Brain microvascular endothelial cell (primary cell): ENCODE data around the gene ALPI.

Source experiments
- DNase-seq: peaks from one replicate; pipeline ENCODE4 v3.0.0-alpha.2; 2020
- H3K27ac ChIP-seq: fragments of 250-450 bp; sonication (Bioruptor Pico); 2 replicates; pipeline ENCODE4 v1.5.1; 2020; ENCODE audit warnings: mild to moderate bottlenecking, moderate library complexity
- H3K27me3 ChIP-seq: fragments of 250-450 bp; sonication (Bioruptor Pico); replicated peaks from 2 replicates; pipeline ENCODE4 v1.5.1; 2020; ENCODE audit warnings: mild to moderate bottlenecking
- H3K36me3 ChIP-seq: fragments of 250-450 bp; sonication (Bioruptor Pico); replicated peaks from 2 replicates; pipeline ENCODE4 v1.5.1; 2020; ENCODE audit warnings: mild to moderate bottlenecking
- H3K4me3 ChIP-seq: 2 replicates; pipeline ENCODE4 v1.5.1; 2011; ENCODE audit warnings: low read depth, mild to moderate bottlenecking, control low read depth, low read length, moderate library complexity
- in situ Hi-C: cut with HindIII; loops from 2 replicates; pipeline ENCODE4 v1.10.0; 2017; ENCODE audit warnings: low sequenced_read_pairs, low pct_ligation_motif_present
- TF ChIP-seq, protein P1 (sequence below): IDR thresholded peaks from 2 replicates; pipeline ENCODE4 v1.5.1; 2011; ENCODE audit warnings: low read depth, mild to moderate bottlenecking, moderate library complexity, low read length, control low read depth, inconsistent platforms; ENCODE audit errors: missing control alignments

The ALPI gene

DNA sequence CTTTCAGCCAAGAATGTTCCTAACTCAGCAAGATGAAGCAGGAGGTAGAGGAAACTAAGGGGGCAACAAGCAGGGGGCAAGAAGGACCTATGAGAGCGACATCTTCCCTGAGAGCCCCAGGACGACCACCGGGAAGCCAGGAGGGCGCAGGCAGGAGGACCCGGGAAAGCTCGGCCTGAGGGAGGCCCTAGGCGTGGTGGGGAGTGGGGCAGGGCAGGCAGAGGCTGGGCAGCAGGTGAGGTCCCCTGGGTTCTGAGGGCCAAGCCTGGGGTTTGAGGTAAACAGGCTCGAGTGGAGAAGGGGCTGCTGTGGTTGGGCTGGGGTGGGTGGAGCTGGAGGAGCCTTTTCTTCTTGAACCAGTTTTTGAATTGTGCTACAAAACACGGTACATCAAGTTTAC is 1.3 kb upstream of the ALPI start:
- no peak for DNase-seq

DNA sequence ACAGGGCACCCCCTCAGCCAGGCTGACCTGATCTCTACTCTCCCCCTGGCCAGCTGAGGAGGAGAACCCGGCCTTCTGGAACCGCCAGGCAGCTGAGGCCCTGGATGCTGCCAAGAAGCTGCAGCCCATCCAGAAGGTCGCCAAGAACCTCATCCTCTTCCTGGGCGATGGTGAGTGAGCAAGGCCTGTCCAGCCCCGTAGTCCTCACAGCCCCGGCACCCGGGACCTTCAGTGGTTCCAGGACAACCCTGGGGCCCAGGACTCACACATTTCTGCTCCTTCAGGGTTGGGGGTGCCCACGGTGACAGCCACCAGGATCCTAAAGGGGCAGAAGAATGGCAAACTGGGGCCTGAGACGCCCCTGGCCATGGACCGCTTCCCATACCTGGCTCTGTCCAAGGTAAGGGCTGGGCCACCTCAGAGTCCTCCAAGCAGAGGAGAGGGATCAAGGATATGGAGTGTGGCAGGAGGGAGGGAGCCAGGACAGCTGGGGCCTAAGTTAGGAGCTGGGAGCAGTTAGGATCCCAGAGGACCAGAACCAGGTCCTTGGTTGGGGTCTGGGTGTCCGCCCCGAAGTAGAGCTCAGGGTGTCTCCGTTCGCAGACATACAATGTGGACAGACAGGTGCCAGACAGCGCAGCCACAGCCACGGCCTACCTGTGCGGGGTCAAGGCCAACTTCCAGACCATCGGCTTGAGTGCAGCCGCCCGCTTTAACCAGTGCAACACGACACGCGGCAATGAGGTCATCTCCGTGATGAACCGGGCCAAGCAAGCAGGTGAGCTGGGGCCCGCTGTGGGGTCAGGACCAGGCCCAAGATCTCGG is 555 bp downstream of the ALPI start:
- no peak overlapping the region for H3K4me3 ChIP-seq
- H3K27ac ChIP-seq, result no peak overlapping the region
- H3K27me3 ChIP-seq, result peaks cover 55% of the 10 kb centered on the region
- in situ Hi-C loops, result no loop called here
- no peaks in the 10 kb centered on the region for H3K36me3 ChIP-seq
- DNase-seq, result no peak
- TF ChIP-seq, protein P1, sequence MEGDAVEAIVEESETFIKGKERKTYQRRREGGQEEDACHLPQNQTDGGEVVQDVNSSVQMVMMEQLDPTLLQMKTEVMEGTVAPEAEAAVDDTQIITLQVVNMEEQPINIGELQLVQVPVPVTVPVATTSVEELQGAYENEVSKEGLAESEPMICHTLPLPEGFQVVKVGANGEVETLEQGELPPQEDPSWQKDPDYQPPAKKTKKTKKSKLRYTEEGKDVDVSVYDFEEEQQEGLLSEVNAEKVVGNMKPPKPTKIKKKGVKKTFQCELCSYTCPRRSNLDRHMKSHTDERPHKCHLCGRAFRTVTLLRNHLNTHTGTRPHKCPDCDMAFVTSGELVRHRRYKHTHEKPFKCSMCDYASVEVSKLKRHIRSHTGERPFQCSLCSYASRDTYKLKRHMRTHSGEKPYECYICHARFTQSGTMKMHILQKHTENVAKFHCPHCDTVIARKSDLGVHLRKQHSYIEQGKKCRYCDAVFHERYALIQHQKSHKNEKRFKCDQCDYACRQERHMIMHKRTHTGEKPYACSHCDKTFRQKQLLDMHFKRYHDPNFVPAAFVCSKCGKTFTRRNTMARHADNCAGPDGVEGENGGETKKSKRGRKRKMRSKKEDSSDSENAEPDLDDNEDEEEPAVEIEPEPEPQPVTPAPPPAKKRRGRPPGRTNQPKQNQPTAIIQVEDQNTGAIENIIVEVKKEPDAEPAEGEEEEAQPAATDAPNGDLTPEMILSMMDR, result no peak

More for the DNA sequence above, 1.3 kb upstream of the ALPI start:
- Histone ChIP-seq H3K36me3 (no peaks in the 10 kb centered on the region), H3K27ac (no peak overlapping the region), H3K4me3 (no peak overlapping the region), H3K27me3 (peaks cover 57% of the 10 kb centered on the region)
- in situ Hi-C loops, result no loop called here
- TF ChIP-seq, protein P1, result no peak

DNA sequence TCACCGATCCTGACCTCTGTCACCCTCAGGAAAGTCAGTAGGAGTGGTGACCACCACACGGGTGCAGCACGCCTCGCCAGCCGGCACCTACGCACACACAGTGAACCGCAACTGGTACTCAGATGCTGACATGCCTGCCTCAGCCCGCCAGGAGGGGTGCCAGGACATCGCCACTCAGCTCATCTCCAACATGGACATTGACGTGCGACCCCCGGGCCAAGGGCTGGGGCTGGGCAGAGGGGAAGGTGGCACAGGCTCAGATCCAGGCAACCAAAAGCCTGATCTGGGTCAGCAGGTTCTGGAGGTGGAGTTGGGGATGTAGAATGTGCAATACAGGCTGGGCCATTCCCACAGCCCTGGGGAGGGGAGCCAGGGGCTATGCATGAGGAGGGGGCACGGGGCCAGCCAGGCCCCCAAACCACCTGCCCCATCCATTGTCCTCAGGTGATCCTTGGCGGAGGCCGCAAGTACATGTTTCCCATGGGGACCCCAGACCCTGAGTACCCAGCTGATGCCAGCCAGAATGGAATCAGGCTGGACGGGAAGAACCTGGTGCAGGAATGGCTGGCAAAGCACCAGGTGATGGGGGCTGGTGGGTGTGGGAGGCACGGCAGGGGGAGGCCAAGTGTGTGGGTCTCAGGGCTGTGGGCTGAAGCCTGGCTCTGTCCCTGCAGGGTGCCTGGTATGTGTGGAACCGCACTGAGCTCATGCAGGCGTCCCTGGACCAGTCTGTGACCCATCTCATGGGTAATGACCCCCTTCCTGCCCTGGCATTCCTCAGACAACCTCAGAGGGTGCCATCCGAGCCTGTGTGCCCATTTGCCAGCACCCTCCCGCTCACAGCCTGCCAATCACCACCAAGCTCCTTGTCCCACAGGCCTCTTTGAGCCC is 1.4 kb downstream of the ALPI start:
- no peak for DNase-seq
- Histone ChIP-seq H3K4me3 (no peak overlapping the region), H3K27me3 (peaks cover 58% of the 10 kb centered on the region), H3K36me3 (no peaks in the 10 kb centered on the region), H3K27ac (no peak overlapping the region)
- TF ChIP-seq, protein P1, result no peak
- in situ Hi-C loops, result no loop called here

DNA sequence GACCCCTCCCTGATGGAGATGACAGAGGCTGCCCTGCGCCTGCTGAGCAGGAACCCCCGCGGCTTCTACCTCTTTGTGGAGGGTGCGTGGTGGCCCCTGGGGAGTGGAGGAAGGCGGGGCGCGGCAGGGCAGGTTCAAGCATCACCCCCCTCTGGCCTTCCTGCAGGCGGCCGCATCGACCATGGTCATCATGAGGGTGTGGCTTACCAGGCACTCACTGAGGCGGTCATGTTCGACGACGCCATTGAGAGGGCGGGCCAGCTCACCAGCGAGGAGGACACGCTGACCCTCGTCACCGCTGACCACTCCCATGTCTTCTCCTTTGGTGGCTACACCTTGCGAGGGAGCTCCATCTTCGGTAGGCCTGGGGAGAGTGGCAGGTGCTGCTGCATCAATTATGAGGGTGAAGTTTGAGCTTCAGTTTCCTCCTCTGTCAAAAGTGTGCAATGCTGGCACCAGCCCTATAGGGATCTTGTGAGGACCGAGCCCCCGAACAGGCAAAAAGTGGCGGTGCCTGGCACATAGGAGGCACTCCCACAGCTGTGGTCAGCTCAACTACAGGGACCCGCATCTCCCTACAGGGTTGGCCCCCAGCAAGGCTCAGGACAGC is 2.2 kb downstream of the ALPI start:
- TF ChIP-seq, protein P1, result no peak
- in situ Hi-C loops, result no loop called here
- no peaks in the 10 kb centered on the region for H3K36me3 ChIP-seq

DNA sequence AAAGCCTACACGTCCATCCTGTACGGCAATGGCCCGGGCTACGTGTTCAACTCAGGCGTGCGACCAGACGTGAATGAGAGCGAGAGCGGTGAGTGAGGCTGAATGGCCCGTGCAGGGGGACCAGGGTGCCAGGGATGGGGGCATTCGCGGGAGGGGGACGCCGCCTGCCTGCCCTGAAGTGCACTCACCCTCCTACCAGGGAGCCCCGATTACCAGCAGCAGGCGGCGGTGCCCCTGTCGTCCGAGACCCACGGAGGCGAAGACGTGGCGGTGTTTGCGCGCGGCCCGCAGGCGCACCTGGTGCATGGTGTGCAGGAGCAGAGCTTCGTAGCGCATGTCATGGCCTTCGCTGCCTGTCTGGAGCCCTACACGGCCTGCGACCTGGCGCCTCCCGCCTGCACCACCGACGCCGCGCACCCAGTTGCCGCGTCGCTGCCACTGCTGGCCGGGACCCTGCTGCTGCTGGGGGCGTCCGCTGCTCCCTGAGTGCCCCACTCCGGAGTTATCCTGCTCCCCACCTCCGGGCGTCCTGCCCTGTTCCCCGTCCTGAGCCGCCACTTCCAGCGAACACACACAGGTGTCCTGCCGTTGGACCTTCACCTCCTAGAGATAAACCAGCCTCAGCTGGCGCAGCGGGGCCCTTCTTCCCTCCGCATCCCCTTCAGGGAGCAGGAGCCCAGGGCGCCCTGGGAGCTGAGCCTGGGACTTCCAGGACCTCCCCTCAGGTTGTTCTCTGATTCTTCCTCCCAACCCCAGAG is 2.9 kb downstream of the ALPI start:
- no peak overlapping the region for H3K27ac ChIP-seq
- H3K4me3 ChIP-seq, result no peak overlapping the region
- in situ Hi-C loops, result no loop called here
- no peak for DNase-seq
- no peaks in the 10 kb centered on the region for H3K36me3 ChIP-seq
- TF ChIP-seq, protein P1, result no peak
- H3K27me3 ChIP-seq, result peaks cover 57% of the 10 kb centered on the region

More for the DNA sequence above, 2.2 kb downstream of the ALPI start:
- Histone ChIP-seq H3K27me3 (peaks cover 57% of the 10 kb centered on the region), H3K27ac (no peak overlapping the region), H3K4me3 (no peak overlapping the region)
- DNase-seq, result no peak
